ENCODE results near the gene TPSB2.

TPSB2 gene

GRCh38 chr16:1220841-1221627 is 8.9 kb downstream of the TPSB2 start:
- H3K4me3 ChIP-seq (ENCODE audit: low read depth, low read length): no peak overlapping the region
- TF ChIP-seq CTCF (IDR thresholded peaks at IDR 0.05; ENCODE audit: low read depth, low read length): no peak

- H3K4me3 ChIP-seq (ENCODE audit: low read depth, low read length): no peak overlapping the region
- TF ChIP-seq CTCF (IDR thresholded peaks at IDR 0.05; ENCODE audit: low read depth, low read length): no peak
Observed at GRCh38 chr16:1220098-1220728, 9.8 kb downstream of the TPSB2 start.

- no peak overlapping the region for H3K4me3 ChIP-seq (ENCODE audit: low read depth, low read length)
- TF ChIP-seq CTCF (IDR thresholded peaks at IDR 0.05; ENCODE audit: low read depth, low read length): no peak
Observed at GRCh38 chr16:1218930-1219611, 10.9 kb downstream of the TPSB2 start.

- H3K4me3 ChIP-seq (ENCODE audit: low read depth, low read length): no peak overlapping the region
- TF ChIP-seq CTCF (IDR thresholded peaks at IDR 0.05; ENCODE audit: low read depth, low read length): no peak
Observed at GRCh38 chr16:1218061-1218929, 11.7 kb downstream of the TPSB2 start.

GRCh38 chr16:1217526-1217925 is 12.5 kb downstream of the TPSB2 start:
- TF ChIP-seq CTCF (IDR thresholded peaks at IDR 0.05; ENCODE audit: low read depth, low read length): no peak
- H3K4me3 ChIP-seq (ENCODE audit: low read depth, low read length): no peak overlapping the region

- TF ChIP-seq CTCF (IDR thresholded peaks at IDR 0.05; ENCODE audit: low read depth, low read length): no peak
- no peak overlapping the region for H3K4me3 ChIP-seq (ENCODE audit: low read depth, low read length)
Observed at GRCh38 chr16:1216681-1217400, 13.1 kb downstream of the TPSB2 start.

Data from WI38 (cell line).